GM23338 (cell line): ENCODE results near the gene CDH4. TPM values are rescaled to one million over a fixed set of nuclear protein-coding genes. Genes with fewer than 3 reads are reported as not detected.

Experiments
- ATAC-seq: fragments of 200-7000 bp; cut with Tn5 transposase; 3 replicates; pipeline ENCODE4 v1.9.1; 2020
- DNase-seq: peaks from one replicate; pipeline ENCODE4 v3.0.0-alpha.2; 2015; ENCODE audit warnings: low spot score
- H2AFZ ChIP-seq: fragments of 200-600 bp; sonication (generic); 2 replicates; pipeline ENCODE4 v1.8.0; 2016; ENCODE audit warnings: antibody characterized with exemption, mild to moderate bottlenecking, moderate library complexity
- H3F3A ChIP-seq: fragments of 200-600 bp; sonication (generic); replicated peaks from 2 replicates; pipeline ENCODE4 v1.8.0; 2017; ENCODE audit warnings: antibody characterized with exemption, mixed run types, low read depth
- H3K27ac ChIP-seq: fragments of 200-600 bp; sonication (generic); 2 replicates; pipeline ENCODE4 v1.6.1; 2016; ENCODE audit warnings: low read depth
- H3K27me3 ChIP-seq: fragments of 200-600 bp; sonication (generic); 2 replicates; pipeline ENCODE4 v1.8.0; 2016; ENCODE audit warnings: mild to moderate bottlenecking, mixed run types, moderate library complexity; ENCODE audit not compliant: insufficient read depth
- H3K36me3 ChIP-seq: fragments of 200-600 bp; sonication (generic); 2 replicates; pipeline ENCODE4 v1.8.0; 2016; ENCODE audit warnings: mild to moderate bottlenecking; ENCODE audit not compliant: insufficient read depth
- H3K4me1 ChIP-seq: fragments of 200-600 bp; sonication (generic); 2 replicates; pipeline ENCODE4 v1.8.0; 2016; ENCODE audit warnings: mild to moderate bottlenecking, moderate library complexity; ENCODE audit not compliant: insufficient read depth
- H3K4me2 ChIP-seq: fragments of 200-600 bp; sonication (generic); 2 replicates; pipeline ENCODE4 v1.7.1; 2017; ENCODE audit warnings: mixed run types
- H3K4me3 ChIP-seq: fragments of 200-600 bp; sonication (generic); 2 replicates; pipeline ENCODE4 v1.6.1; 2016; ENCODE audit warnings: mixed run types
- H3K79me2 ChIP-seq: fragments of 200-600 bp; sonication (generic); replicated peaks from 2 replicates; pipeline ENCODE4 v1.8.0; 2017; ENCODE audit warnings: mild to moderate bottlenecking; ENCODE audit not compliant: insufficient read depth
- H3K9me2 ChIP-seq: fragments of 200-600 bp; sonication (generic); 2 replicates; pipeline ENCODE4 v1.8.0; 2017; ENCODE audit not compliant: insufficient read depth
- H4K20me1 ChIP-seq: fragments of 200-600 bp; sonication (generic); replicated peaks from 2 replicates; pipeline ENCODE4 v1.8.0; 2017; ENCODE audit warnings: mild to moderate bottlenecking; ENCODE audit not compliant: insufficient read depth
- H3K27ac Mint-ChIP-seq: 2 replicates; pipeline ENCODE4 v1.8.0; 2020; ENCODE audit warnings: inconsistent platforms, mild to moderate bottlenecking, moderate library complexity, mixed read lengths
- H3K27me3 Mint-ChIP-seq: 3 replicates; pipeline ENCODE4 v1.8.0; 2022; ENCODE audit warnings: low read depth, mild to moderate bottlenecking, moderate library complexity, mixed read lengths, inconsistent platforms; ENCODE audit not compliant: insufficient read depth, poor library complexity
- H3K36me3 Mint-ChIP-seq: 3 replicates; pipeline ENCODE4 v1.8.0; 2021; ENCODE audit warnings: low read depth, mild to moderate bottlenecking, inconsistent platforms, moderate library complexity, mixed read lengths
- H3K4me1 Mint-ChIP-seq: 3 replicates; pipeline ENCODE4 v1.8.0; 2020; ENCODE audit warnings: mild to moderate bottlenecking, inconsistent platforms, mixed read lengths
- H3K4me3 Mint-ChIP-seq: 3 replicates; pipeline ENCODE4 v1.8.0; 2021; ENCODE audit warnings: moderate library complexity, mild to moderate bottlenecking, inconsistent platforms, mixed read lengths
- H3K9me3 Mint-ChIP-seq: 3 replicates; pipeline ENCODE4 v1.8.0; 2020; ENCODE audit warnings: moderate library complexity, mild to moderate bottlenecking, inconsistent platforms, mixed read lengths
- CTCF ChIP-seq, 2 experiments: fragments of 200-600 bp in 1 of 2; sonication (generic) in 1 of 2; conservative IDR thresholded peaks; 2 replicates each; pipeline versions ENCODE4 v1.5.1 to v1.6.1; 2016 to 2017; ENCODE audit warnings: antibody characterized with exemption in 2 of 2, low read depth in 2 of 2, mild to moderate bottlenecking in 2 of 2, moderate library complexity in 1 of 2
- ETS1 ChIP-seq: IDR thresholded peaks from 2 replicates; pipeline ENCODE4 v1.6.1; 2016; ENCODE audit warnings: antibody characterized with exemption
- EZH2 ChIP-seq: fragments of 200-600 bp; sonication (generic); IDR thresholded peaks from one replicate; pipeline ENCODE4 v1.8.0; 2017; ENCODE audit warnings: antibody characterized with exemption, mild to moderate bottlenecking, low read depth; ENCODE audit not compliant: unreplicated experiment
- EZH2phosphoT487 ChIP-seq: fragments of 200-600 bp; sonication (generic); IDR thresholded peaks from one replicate; pipeline ENCODE4 v1.8.1; 2018; ENCODE audit warnings: antibody characterized with exemption; ENCODE audit not compliant: unreplicated experiment
- STAT1 ChIP-seq: IDR thresholded peaks from one replicate; pipeline ENCODE4 v1.6.1; 2016; ENCODE audit warnings: antibody characterized with exemption; ENCODE audit not compliant: unreplicated experiment
- ZNF331 ChIP-seq: fragments of 250-450 bp; sonication (Bioruptor Pico); IDR thresholded peaks from 2 replicates; pipeline ENCODE4 v1.5.0; 2020; ENCODE audit warnings: low read depth, mild to moderate bottlenecking, moderate library complexity
- ZNF462 ChIP-seq: fragments of 250-450 bp; sonication (Bioruptor Pico); IDR thresholded peaks from 2 replicates; pipeline ENCODE4 v1.5.0; 2020; ENCODE audit warnings: mild to moderate bottlenecking, moderate library complexity
- polyA plus RNA-seq: library from polyadenylated mRNA; unstranded; fragments of >200 nt; fragmentation: Nextera tagmentation; extraction: Ambion mirVana; gene quantifications from 2 replicates; pipeline ENCODE4 v1.2.1, GENCODE V29; 2016
- total RNA-seq: library from RNA; depleted of rRNA; stranded (reverse); fragments of >200 nt; shearing (Covaris generic); gene quantifications from 2 replicates; pipeline ENCODE4 v1.2.3, GENCODE V29; 2014

CDH4 gene
- total and polyA plus RNA-seq, 2 experiments from 2014 or later = 1.2 to 4.2 TPM

GRCh38 chr20:61361501-61361900 lies 109.4 kb downstream of the CDH4 start:
- Mint-ChIP-seq H3K9me3 (peaks cover 25% of the 10 kb centered on the region), H3K27me3 (peaks cover 49% of the 10 kb centered on the region), H3K4me1 (peaks cover 10% of the 10 kb centered on the region), H3K4me3 (no peak overlapping the region), H3K27ac (no peak overlapping the region), H3K36me3 (peaks cover 32% of the 10 kb centered on the region)
- no peak for ATAC-seq
- TF ChIP-seq EZH2 (no peak), ZNF331 (CRISPR knock-in tag) (no peak), STAT1 (no peak), ZNF462 (no peak), EZH2phosphoT487 (no peak), CTCF (conservative IDR thresholded peaks at IDR 0.05; ENCODE audit: low read depth in 2 of 2) (no peak), ETS1 (no peak)
- no peak overlapping the region for H3K27ac ChIP-seq
- H3K27me3 ChIP-seq = 0 out of 2 replicates have a peak, but pooled peaks cover 7% of the 10 kb centered on the region
- no peaks in the 10 kb centered on the region for H3F3A ChIP-seq
- H3K9me2 ChIP-seq = no peaks in the 10 kb centered on the region
- H2AFZ ChIP-seq = no peak overlapping the region
- DNase-seq = no peak
- H3K4me2 ChIP-seq = no peak overlapping the region
- no peaks in the 10 kb centered on the region for H3K4me1 ChIP-seq
- no peak overlapping the region for H3K4me3 ChIP-seq
- H3K79me2 ChIP-seq = no peaks in the 10 kb centered on the region
- no peaks in the 10 kb centered on the region for H3K36me3 ChIP-seq
- H4K20me1 ChIP-seq = no peaks in the 10 kb centered on the region
